IMR-90 (cell line): Measurements from ENCODE around the gene MSMO1. TPM values are rescaled to one million over a fixed set of nuclear protein-coding genes. Genes with fewer than 3 reads are reported as not detected.

Experiments
- ATAC-seq: fragments of 200-7000 bp; cut with Tn5 transposase; 2 replicates; pipeline ENCODE4 v1.9.1; 2020; ENCODE audit warnings: low read depth, mild to moderate bottlenecking, moderate library complexity
- BruUV-seq: library from RNA; stranded (reverse); fragments of 400-500 nt; replicated peaks from 2 replicates; lab custom pipeline; 2021; lab: Mats Ljungman, UMichigan
- CTCF ChIA-PET: fragments of 300-600 bp; formaldehyde crosslinking; extraction: SDS; loops from one replicate; lab custom pipeline; 2021; ENCODE audit warnings: antibody characterized with exemption; lab: Yijun Ruan, JAX
- POLR2A ChIA-PET: fragments of 300-600 bp; sonication (Branson Sonifier 250); formaldehyde crosslinking; loops from one replicate; lab custom pipeline; 2022; ENCODE audit warnings: antibody characterized with exemption; ENCODE audit not compliant: unreplicated experiment; lab: Charles Lee
- DNase-seq: peaks from one replicate; pipeline ENCODE4 v3.0.0; 2013
- H2AFZ ChIP-seq: replicated peaks from 2 replicates; pipeline ENCODE3; 2013; ENCODE audit warnings: low read length, mild to moderate bottlenecking; ENCODE audit not compliant: poor library complexity
- H2AK5ac ChIP-seq: 2 replicates; pipeline ENCODE4 v1.6.1; 2013; ENCODE audit warnings: low read depth, low read length, inconsistent platforms
- H2AK9ac ChIP-seq: replicated peaks from 2 replicates; pipeline ENCODE3; 2013; ENCODE audit warnings: mild to moderate bottlenecking, low read depth, low read length, moderate library complexity; ENCODE audit not compliant: poor library complexity
- H2BK120ac ChIP-seq: 2 replicates; pipeline ENCODE4 v1.6.1; 2013; ENCODE audit warnings: low read depth, low read length, inconsistent platforms
- H2BK15ac ChIP-seq: 3 replicates; pipeline ENCODE4 v1.6.1; 2013; ENCODE audit warnings: low read depth, low read length, inconsistent platforms
- H2BK20ac ChIP-seq: 2 replicates; pipeline ENCODE4 v1.6.1; 2013; ENCODE audit warnings: low read depth, mild to moderate bottlenecking, inconsistent platforms, low read length, moderate library complexity
- H2BK5ac ChIP-seq: 2 replicates; pipeline ENCODE4 v1.6.1; 2013; ENCODE audit warnings: mild to moderate bottlenecking, low read depth, low read length, inconsistent platforms; ENCODE audit not compliant: poor library complexity, severe bottlenecking
- H3K14ac ChIP-seq: replicated peaks from 2 replicates; pipeline ENCODE4 v1.6.1; 2013; ENCODE audit warnings: low read depth, low read length, inconsistent platforms
- H3K18ac ChIP-seq: 2 replicates; pipeline ENCODE4 v1.6.1; 2013; ENCODE audit warnings: low read depth, low read length, control low read depth
- H3K23ac ChIP-seq: 2 replicates; pipeline ENCODE4 v1.6.1; 2013; ENCODE audit warnings: low read depth, low read length, inconsistent platforms
- H3K27ac ChIP-seq: 2 replicates; pipeline ENCODE4 v1.5.1; 2013; ENCODE audit warnings: mild to moderate bottlenecking, control low read depth, low read length; ENCODE audit not compliant: insufficient read depth
- H3K27me3 ChIP-seq: 2 replicates; pipeline ENCODE4 v1.6.1; 2013; ENCODE audit warnings: low read length; ENCODE audit not compliant: control insufficient read depth, insufficient read depth
- H3K36me3 ChIP-seq: 2 replicates; pipeline ENCODE4 v1.6.1; 2013; ENCODE audit warnings: low read length, mixed read lengths; ENCODE audit not compliant: control insufficient read depth, insufficient read depth
- H3K4ac ChIP-seq: 2 replicates; pipeline ENCODE4 v1.6.1; 2013; ENCODE audit warnings: low read depth, low read length, inconsistent platforms
- H3K4me1 ChIP-seq: 2 replicates; pipeline ENCODE4 v1.6.1; 2013; ENCODE audit warnings: low read length, mixed read lengths; ENCODE audit not compliant: control insufficient read depth, insufficient read depth
- H3K4me2 ChIP-seq: 2 replicates; pipeline ENCODE4 v1.6.1; 2013; ENCODE audit warnings: low read depth, mild to moderate bottlenecking, control low read depth, low read length, moderate library complexity
- H3K4me3 ChIP-seq: 2 replicates; pipeline ENCODE4 v1.5.1; 2013; ENCODE audit warnings: low read depth, mild to moderate bottlenecking, control low read depth, low read length, moderate library complexity; ENCODE audit not compliant: insufficient read depth
- H3K56ac ChIP-seq: 2 replicates; pipeline ENCODE4 v1.6.1; 2013; ENCODE audit warnings: low read length, inconsistent platforms; ENCODE audit not compliant: insufficient read depth; ENCODE audit errors: extremely low read depth
- H3K79me1 ChIP-seq, 2 experiments: 2 replicates each; pipeline ENCODE4 v1.6.1; 2013; ENCODE audit warnings: low read length in 2 of 2, inconsistent platforms in 1 of 2, low read depth in 1 of 2
- H3K9ac ChIP-seq: 2 replicates; pipeline ENCODE4 v1.6.1; 2013; ENCODE audit warnings: low read depth, low read length, control low read depth
- H3K9me1 ChIP-seq: 2 replicates; pipeline ENCODE4 v1.6.1; 2013; ENCODE audit warnings: low read length, inconsistent platforms; ENCODE audit not compliant: insufficient read depth
- H3K9me3 ChIP-seq: 2 replicates; pipeline ENCODE4 v1.6.1; 2013; ENCODE audit warnings: low read length; ENCODE audit not compliant: control insufficient read depth, insufficient read depth
- H4K20me1 ChIP-seq: 2 replicates; pipeline ENCODE4 v1.6.1; 2013; ENCODE audit warnings: low read length, inconsistent platforms; ENCODE audit not compliant: insufficient read depth
- H4K5ac ChIP-seq: 2 replicates; pipeline ENCODE4 v1.6.1; 2013; ENCODE audit warnings: mild to moderate bottlenecking, low read depth, low read length, control low read depth
- H4K8ac ChIP-seq, 2 experiments: 2 replicates each; pipeline ENCODE4 v1.6.1; 2013; ENCODE audit warnings: low read depth in 2 of 2, low read length in 2 of 2, control low read depth in 1 of 2, inconsistent platforms in 1 of 2
- H4K91ac ChIP-seq: 2 replicates; pipeline ENCODE4 v1.6.1; 2013; ENCODE audit warnings: low read depth, low read length, inconsistent platforms; ENCODE audit not compliant: insufficient read depth
- BHLHE40 ChIP-seq: fragments of 150-350 bp; IDR thresholded peaks from 2 replicates; pipeline ENCODE4 v1.6.1; 2016; ENCODE audit warnings: mild to moderate bottlenecking, low read depth, low read length
- CEBPB ChIP-seq: IDR thresholded peaks from 2 replicates; pipeline ENCODE4 v1.6.1; 2012; ENCODE audit warnings: low read depth, low read length, improper control_type of control experiment
- FOS ChIP-seq: fragments of 150-350 bp; IDR thresholded peaks from 2 replicates; pipeline ENCODE4 v1.6.1; 2016; ENCODE audit warnings: low read depth, low read length
- MAFK ChIP-seq: IDR thresholded peaks from 2 replicates; pipeline ENCODE4 v1.6.1; 2012; ENCODE audit warnings: low read depth, low read length, improper control_type of control experiment
- MXI1 ChIP-seq: IDR thresholded peaks from 2 replicates; pipeline ENCODE4 v1.6.1; 2012; ENCODE audit warnings: low read depth, mild to moderate bottlenecking, low read length, moderate library complexity, borderline replicate concordance
- RCOR1 ChIP-seq: IDR thresholded peaks from 2 replicates; pipeline ENCODE4 v1.6.1; 2012; ENCODE audit warnings: mild to moderate bottlenecking, low read length, improper control_type of control experiment; ENCODE audit not compliant: insufficient replicate concordance
- RFX5 ChIP-seq: IDR thresholded peaks from 2 replicates; pipeline ENCODE4 v1.8.0; 2012; ENCODE audit warnings: low read depth, mild to moderate bottlenecking, low read length, moderate library complexity
- WGBS, 2 experiments: methylation state at CpG; one replicate each; pipeline versions ENCODE4 v1.1.5 to v1.1.7; 2013; ENCODE audit warnings: missing lambda C conversion rate in 2 of 2; ENCODE audit not compliant: insufficient read length in 1 of 2; ENCODE audit errors: extremely low coverage in 2 of 2; 5-methylcytosine and 5-hydroxymethylcytosine counted together
- dilution Hi-C: fragments of 300-500 bp; cut with HindIII; formaldehyde crosslinking; loops from one replicate; pipeline ENCODE4 v1.14.3; 2018; ENCODE audit warnings: low sequenced_read_pairs; ENCODE audit not compliant: unreplicated experiment
- in situ Hi-C: fragments of 300-500 bp; cut with MboI; formaldehyde crosslinking; loops from 3 replicates; pipeline ENCODE4 v1.14.3; 2019; ENCODE audit warnings: low sequenced_read_pairs, inconsistent platforms, mixed read lengths
- intact Hi-C: fragments of 100-400 bp; cut with micrococcal nuclease; formaldehyde crosslinking; loops from 2 replicates; pipeline ENCODE4 v1.10.0; 2022
- polyA plus RNA-seq, 3 experiments: library from polyadenylated mRNA; depleted of rRNA; stranded (reverse); fragments of >200 nt; gene quantifications; 2 replicates each; pipeline ENCODE4 v1.2.3, GENCODE V29; 2012; ENCODE audit warnings: low replicate concordance in 1 of 3
- total RNA-seq: library from RNA; depleted of rRNA; stranded (reverse); fragments of >200 nt; gene quantifications from 2 replicates; pipeline ENCODE4 v1.2.3, GENCODE V29; 2012
- TF ChIP-seq, protein P1 (sequence below): fragments of 150-350 bp; IDR thresholded peaks from 2 replicates; pipeline ENCODE4 v1.6.1; 2016; ENCODE audit warnings: low read depth, mild to moderate bottlenecking, low read length, moderate library complexity, borderline replicate concordance
- TF ChIP-seq, protein P2 (sequence below): conservative IDR thresholded peaks from 2 replicates; pipeline ENCODE4 v1.5.1; 2012; ENCODE audit warnings: mild to moderate bottlenecking, low read depth, low read length, improper control_type of control experiment

MSMO1 gene
- total and polyA plus RNA-seq, 2 of the 4 experiments (the other 2 are of a cell fraction) = 40.1 to 42.1 TPM

DNA sequence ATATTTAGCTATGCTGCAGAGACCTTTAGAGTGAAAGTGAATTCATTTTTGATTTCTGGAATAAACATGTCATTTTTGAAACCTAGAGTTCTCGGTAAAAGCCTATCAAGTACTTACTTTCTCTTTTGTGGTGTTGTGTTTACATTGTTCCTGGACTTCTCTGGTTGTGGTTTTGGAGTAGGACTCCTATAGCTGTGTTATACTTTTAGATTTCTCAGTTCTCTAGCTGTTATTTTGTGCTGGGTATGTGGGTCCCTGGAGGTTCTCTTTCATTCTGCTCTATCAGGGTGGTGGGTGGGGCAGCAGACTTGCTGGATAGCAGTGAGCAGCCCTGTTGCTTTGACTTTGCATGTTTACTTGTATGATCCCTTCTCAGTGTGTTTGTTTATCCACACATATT lies 25.6 kb upstream of the MSMO1 start:
- BruUV-seq = no TSS peak

More for the DNA sequence above, 25.6 kb upstream of the MSMO1 start:
- Histone ChIP-seq H3K4ac (no peak overlapping the region), H3K4me2 (peak overlapping the region; percentile 55), H3K9me3 (no peaks in the 10 kb centered on the region), H4K8ac (no peak overlapping the region), H4K5ac (no peak overlapping the region), H3K9me1 (no peaks in the 10 kb centered on the region), H2BK15ac (no peak overlapping the region), H4K20me1 (no peaks in the 10 kb centered on the region), H2AK5ac (no peak overlapping the region), H2AFZ (peak overlapping the region; percentile 53), H3K9ac (no peak overlapping the region), H2BK5ac (no peak overlapping the region), H3K36me3 (peaks cover 4% of the 10 kb centered on the region; the same call in 1 of the 2 replicates), H3K18ac (no peak overlapping the region), H3K4me1 (no peaks in the 10 kb centered on the region), H3K79me1 (peaks cover 2 to 3% of the 10 kb centered on the region in 2 experiments; a peak in 1 of 4 replicates), H3K27me3 (no peaks in the 10 kb centered on the region), H4K91ac (no peak overlapping the region), H3K4me3 (peak overlapping the region; percentile 31; the same call in 1 of the 2 replicates), H3K23ac (no peak overlapping the region), H2AK9ac (peak overlapping the region; percentile 38), H3K14ac (0 out of 2 replicates have a peak overlapping the region, but pooled peaks have one; percentile 63), H3K27ac (no peak overlapping the region), H2BK120ac (no peak overlapping the region), H2BK20ac (no peak overlapping the region), H3K56ac (no peak overlapping the region)
- POLR2A ChIA-PET = no interaction called here
- in situ Hi-C loops = no loop called here
- peak; percentile 80 for ATAC-seq
- CTCF ChIA-PET = interaction anchor here (1.2 kb wide), 1 partner anchor 14 kb away, joined by 3 read pairs; no protein-coding TSS in a partner anchor
- dilution Hi-C loops = no loop called here
- DNase-seq = peak; percentile 54
- WGBS, 2 experiments = no CpG with 5 or more reads among the region's 1 CpG
- no peak for TF ChIP-seq RFX5
- TF ChIP-seq, protein P1, sequence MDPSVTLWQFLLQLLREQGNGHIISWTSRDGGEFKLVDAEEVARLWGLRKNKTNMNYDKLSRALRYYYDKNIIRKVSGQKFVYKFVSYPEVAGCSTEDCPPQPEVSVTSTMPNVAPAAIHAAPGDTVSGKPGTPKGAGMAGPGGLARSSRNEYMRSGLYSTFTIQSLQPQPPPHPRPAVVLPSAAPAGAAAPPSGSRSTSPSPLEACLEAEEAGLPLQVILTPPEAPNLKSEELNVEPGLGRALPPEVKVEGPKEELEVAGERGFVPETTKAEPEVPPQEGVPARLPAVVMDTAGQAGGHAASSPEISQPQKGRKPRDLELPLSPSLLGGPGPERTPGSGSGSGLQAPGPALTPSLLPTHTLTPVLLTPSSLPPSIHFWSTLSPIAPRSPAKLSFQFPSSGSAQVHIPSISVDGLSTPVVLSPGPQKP = no peak
- TF ChIP-seq MXI1 = no peak
- TF ChIP-seq, protein P2, sequence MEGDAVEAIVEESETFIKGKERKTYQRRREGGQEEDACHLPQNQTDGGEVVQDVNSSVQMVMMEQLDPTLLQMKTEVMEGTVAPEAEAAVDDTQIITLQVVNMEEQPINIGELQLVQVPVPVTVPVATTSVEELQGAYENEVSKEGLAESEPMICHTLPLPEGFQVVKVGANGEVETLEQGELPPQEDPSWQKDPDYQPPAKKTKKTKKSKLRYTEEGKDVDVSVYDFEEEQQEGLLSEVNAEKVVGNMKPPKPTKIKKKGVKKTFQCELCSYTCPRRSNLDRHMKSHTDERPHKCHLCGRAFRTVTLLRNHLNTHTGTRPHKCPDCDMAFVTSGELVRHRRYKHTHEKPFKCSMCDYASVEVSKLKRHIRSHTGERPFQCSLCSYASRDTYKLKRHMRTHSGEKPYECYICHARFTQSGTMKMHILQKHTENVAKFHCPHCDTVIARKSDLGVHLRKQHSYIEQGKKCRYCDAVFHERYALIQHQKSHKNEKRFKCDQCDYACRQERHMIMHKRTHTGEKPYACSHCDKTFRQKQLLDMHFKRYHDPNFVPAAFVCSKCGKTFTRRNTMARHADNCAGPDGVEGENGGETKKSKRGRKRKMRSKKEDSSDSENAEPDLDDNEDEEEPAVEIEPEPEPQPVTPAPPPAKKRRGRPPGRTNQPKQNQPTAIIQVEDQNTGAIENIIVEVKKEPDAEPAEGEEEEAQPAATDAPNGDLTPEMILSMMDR = no peak
- no peak for TF ChIP-seq FOS
- no peak for TF ChIP-seq MAFK
- TF ChIP-seq CEBPB = no peak
- TF ChIP-seq RCOR1 = no peak
- no peak for TF ChIP-seq BHLHE40
- intact Hi-C loops = no loop called here
